Activated T-cell treated with anti-CD3 and anti-CD28 coated beads for 48 hours (primary cell): ENCODE measurements around the gene RDM1.
"Not testable (repeated sequence)": the region's sequence is repeated elsewhere in the genome, so short reads cannot be mapped to it uniquely, and the experiment has no call there.

ENCODE experiments used
- DNase-seq: peaks from one replicate; pipeline ENCODE4 v3.0.0-alpha.2; 2020; ENCODE audit warnings: low read depth

The RDM1 gene, protein sequence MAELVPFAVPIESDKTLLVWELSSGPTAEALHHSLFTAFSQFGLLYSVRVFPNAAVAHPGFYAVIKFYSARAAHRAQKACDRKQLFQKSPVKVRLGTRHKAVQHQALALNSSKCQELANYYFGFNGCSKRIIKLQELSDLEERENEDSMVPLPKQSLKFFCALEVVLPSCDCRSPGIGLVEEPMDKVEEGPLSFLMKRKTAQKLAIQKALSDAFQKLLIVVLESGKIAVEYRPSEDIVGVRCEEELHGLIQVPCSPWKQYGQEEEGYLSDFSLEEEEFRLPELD

DNA sequence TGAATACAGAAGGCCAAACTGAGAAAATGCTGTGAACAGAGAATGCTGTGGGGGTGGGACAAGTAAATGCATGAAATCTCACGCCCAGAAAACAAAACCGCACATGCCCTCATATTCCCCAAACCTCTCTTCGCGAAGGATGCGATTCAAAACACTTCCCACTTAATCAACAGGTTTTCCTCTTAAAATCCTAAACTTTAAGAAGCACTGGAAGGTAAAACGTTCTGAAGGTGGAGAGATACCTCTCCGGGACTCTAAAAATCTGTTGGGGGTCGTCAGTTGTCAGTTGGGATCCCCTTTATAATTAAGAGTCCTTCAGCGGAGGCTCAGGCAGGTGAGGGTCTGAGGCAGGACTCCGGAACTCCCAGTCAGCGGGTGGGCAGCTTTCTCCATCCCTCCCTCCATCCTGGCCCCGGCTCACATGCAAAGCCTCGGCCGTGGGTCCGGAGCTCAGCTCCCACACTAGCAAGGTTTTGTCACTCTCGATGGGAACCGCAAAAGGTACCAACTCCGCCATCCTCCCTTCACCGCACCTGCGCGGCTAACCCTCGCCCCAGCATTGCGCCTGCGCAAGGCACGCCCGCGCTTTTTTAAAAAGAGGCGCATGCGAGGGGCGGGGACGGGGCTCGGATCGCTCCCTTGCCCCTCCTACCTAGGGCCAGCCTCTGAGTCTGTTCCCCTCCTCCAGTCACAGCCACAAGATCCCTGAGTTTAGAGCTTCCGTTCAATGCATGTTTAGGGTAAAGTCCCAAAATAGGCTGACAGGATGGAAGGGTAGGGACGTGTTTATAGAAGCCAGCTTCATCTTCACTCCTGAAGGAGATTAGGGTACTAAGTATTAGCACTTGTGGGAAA is at the start of gene RDM1:
RDM1 (minus strand) TSS at position 563 of the 855 bp plus-strand sequence; CDS start at position 517, 46 bp downstream.
- peak; percentile 89 for DNase-seq

DNA sequence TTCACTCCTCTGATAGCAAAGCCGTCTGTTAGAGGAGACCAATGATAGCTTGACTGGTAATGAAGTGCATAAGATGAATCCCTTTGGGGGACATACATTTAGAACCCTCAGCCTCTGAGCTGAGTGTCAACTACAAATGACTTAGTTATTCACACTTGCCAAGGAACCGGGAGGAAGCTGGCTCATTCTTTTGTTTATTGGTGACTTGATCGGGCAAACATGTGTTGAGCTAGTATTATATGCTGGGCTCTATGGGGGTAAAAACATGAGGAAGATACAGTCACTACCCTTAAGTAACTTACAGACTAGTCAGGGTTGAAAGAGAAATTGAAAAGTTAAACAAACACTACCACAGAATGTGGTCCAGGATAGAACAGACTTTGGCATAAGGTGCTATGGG is 47.8 kb upstream of the RDM1 start:
- no peak for DNase-seq

DNA sequence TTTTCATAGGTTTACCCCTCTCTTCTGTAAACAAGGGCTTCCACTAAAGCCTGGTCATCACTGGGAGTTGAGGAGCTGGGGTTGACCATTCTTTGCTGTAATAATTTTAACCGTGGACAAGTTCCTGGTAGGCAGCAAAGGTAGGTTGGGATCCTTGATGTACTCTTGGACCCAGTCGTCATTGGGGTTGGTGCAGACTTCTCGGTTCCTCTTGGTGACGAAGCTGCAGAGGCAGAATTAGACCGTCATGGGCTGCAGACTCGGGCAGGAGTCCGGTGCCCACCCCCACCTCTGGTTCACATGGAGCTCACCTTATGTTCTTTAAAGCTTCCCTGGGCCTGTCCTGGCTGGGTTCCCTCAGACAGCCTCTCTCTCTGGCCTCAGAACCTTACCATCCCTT is 46.9 kb upstream of the RDM1 start:
- DNase-seq = no peak

DNA sequence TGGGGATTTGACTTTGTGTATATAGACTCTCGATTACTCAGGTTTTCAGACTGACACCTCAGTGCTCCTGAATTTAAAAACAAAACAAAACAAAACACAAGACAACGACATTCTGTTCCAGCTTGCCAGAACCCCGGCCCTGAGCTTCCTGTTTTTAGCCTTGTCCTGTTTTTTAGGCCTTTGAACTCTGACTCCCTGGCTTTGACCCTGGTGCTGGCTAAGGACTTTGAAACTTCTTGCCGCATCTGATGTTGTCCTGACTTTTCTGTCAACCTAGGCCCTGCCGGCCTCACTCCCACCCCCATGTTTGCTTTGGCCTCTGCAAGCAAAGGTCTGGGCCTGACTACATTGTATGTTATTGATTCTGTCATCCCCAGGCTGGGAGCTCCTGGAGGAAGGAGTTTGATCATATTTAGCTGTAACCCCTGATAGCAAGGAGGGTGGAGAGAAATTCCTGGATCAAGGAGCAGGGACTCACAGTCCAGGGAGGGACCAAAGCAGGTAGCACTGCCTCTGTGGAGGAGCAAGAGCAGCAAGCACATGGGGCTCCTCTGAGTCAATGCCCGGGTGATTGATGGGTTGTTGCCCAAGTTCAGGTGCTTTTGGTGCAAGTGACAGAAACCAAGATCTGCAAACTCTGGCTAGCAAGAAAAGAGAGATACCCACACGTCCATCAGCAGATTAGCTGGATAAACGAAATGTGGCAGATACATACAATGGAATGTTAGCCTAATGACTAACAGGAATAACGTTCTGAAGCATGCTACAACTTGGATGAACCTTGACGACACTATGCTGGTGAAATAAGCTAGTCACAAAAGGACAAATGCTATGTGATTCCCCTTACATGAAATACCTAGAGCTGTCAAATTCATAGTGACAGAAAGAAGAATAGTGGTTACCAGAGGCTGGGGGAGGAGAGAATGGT is 43.0 kb upstream of the RDM1 start:
- no peak for DNase-seq

DNA sequence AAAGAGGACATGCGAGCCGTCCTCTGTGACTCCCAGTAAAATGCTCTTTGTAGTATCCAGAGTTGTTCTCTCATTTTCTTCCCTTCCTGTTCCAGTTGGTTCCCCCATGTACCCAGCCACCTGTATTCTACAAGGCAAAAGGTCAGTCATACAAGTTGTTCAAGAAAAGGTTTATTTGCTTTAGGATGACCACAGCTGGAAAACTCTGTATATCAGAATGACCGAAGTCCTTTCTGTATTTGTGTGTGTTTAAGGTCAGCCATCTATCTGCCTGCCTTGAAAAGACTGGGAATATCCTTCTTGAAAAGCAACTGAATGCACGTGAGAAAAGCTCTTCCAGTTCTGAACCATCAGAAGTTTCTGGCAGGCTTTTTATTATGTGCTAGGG is 42.4 kb upstream of the RDM1 start:
- DNase-seq = no peak

DNA sequence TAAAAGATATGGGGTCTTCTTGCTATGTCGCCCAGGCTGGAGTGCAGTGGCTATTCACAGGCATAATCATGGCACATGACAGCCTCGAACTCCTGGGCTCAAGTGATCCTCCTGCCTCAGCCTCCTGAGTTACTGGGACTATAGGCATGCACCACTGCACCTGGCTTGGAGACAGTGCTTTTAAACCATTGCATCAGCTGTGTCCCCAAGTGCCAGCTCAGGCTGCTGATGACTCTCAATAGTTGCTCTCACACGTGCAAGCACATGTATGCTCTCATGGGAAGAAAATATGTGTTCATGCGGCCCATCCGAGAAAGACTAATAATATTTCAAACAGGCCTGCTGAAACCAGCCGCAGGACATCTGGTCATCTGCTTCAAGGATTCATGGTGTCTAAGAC is 42.0 kb upstream of the RDM1 start:
- no peak for DNase-seq

DNA sequence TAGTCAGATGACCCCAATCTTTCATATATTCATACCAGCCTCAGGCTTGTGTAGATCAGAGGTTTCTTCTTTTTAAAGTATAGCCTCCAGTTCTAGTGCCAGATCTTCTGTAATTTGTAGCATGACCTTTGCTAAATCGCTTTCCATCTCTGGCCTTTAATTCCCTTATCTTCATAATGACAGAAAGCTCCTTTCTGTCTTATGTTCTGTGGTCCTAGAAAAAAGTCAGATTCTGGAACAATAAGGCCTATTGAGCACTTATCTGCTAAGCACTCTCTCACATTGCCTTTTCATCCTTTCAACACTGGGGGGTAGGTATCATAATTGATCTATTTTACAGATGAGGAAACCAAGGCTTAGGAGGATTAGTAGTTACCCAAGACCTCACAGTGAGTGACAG is 41.5 kb upstream of the RDM1 start:
- DNase-seq = no peak

DNA sequence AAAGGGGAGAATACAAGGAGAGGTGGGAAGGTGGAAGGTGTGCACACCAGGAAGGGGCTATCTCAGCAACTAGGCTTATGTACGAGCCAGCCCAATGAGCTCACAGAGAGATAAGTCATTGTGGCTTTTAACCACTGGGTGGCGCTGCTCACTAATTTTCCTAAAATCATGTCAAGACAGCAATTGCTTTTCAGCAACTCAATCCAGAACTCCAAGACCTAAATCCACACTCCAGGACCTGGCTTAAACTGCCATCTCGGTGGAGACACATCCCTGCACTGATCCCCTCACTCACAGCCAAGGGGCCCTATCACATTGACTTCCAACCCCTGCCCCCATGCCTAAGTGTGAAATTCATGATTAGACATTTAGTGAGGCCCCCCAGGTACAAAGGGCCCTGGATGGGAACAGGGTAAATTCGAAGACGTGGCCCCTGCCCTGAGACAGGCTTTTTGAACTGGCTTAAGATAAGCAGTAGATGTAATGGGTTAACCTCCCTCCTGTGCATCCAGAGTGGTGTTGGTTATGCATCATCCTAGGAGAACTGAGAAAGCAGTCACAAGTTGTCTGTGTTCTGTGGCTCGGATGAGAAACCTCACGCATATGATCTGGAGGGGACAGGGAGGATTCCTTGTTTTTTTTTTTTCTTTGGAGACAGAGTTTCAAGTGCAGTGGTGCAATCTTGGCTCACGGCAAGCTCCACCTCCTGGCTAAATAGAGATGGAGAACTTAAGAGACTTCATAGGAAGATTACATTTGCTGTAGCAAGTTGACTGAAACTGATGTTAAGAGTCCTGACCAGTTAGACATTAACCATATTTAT is 39.2 kb upstream of the RDM1 start:
- DNase-seq = peak; percentile 41

- DNase-seq = no peak
Observed at GRCh38 chr17:35968520-35969054, 38.0 kb upstream of the RDM1 start.

DNA sequence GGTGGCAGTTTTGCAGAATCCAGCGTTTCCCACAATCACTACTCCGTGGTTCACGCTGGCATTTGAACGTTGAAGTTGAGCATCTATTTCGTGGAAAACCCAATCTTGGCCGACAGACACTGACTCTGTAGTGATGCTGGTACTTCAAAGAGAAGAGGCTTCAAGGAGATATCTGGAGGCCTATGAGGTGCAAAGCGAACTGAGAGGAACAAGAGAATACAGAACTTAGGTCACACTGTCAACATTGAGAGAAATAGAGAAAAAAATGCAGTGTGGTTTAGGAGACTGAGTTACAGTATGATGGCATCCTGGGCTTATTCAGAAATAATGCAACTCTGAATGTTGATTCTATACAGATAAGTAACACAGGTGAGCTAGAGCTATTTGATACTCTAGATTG is 34.7 kb upstream of the RDM1 start:
- DNase-seq = no peak

GRCh38 chr17:35963663-35964062 is 33.1 kb upstream of the RDM1 start:
- DNase-seq = no peak

DNA sequence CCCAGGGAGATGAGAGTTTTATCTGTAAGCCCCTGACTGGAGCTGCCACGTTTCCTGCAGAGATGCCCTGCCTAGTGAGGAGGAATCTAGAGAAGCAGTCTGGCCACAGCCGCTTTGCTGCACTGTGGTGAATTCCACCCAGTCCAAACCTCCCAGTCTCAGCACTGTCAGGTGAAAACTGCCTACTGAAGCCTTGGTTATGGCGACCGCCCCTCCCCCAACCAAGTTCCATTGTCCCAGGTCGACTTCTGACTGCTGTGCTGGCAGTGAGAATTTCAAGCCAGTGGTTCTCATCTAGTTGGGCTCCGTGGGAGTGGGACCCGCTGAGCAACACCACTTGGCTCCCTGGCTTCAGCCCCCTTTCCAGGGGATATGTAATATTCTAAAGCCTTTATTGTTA is 23.1 kb upstream of the RDM1 start:
- no peak for DNase-seq

- DNase-seq = no peak
Observed at GRCh38 chr17:35949401-35949800, 18.8 kb upstream of the RDM1 start.

GRCh38 chr17:35948092-35948491 is 17.5 kb upstream of the RDM1 start:
- DNase-seq = no peak

GRCh38 chr17:35947156-35947585 is 16.6 kb upstream of the RDM1 start:
- peak; percentile 28 for DNase-seq

GRCh38 chr17:35944151-35944550 is 13.6 kb upstream of the RDM1 start:
- DNase-seq = no peak

DNA sequence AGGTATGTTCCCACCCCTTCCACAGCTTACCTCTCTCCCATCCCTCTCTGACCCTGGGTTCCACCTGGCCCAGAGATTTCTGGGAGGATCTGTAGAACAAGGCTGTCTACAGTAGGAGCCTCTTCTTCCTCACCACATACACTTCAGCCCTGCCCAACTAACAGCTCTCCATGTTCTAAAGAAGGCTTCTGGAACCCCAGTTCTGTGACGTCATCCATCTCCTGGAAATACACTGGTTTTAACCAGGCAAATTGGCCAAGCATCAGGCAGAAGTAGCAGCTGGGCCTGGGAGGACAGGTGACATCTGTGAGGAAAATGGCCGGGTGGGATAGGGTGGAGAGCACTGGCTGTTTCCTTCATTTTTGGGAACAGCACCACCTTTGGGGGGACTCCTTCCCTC is 13.0 kb upstream of the RDM1 start, which contains the start of gene LYZL6:
LYZL6 (minus strand) TSS at position 177 of the 400 bp plus-strand sequence. CDS start 4,357 bp downstream, outside the sequence.
- no peak for DNase-seq

DNA sequence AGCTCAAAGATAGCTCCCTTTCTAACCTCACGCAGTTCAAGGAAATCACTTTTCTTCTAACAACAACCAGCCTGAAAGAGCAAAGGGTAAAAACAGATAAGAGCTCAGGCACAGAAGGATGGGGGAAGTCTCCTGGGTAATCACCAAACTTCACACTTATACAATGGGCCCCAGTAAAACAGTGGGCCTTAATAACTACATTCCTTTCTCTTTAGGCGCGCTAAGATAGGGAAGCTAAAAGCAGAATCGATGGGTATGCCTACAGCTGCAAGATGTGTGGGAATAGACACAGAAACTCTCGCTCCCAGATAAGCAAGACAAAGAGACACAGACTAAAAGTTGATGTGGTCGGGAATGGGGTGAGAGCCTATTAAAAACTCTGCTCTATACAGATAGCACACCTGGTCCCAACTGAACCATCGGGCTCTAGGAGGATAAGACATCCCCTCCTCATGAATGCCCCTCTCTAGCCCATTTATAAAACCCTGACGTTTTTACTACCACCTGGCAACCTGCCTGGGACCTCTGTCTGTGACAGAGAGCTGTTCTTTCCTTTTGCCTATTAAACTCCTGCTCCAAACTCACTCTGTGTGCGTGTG is 12.1 kb upstream of the RDM1 start:
- DNase-seq = no peak

GRCh38 chr17:35938492-35938891 is 7.9 kb upstream of the RDM1 start:
- DNase-seq = not testable (repeated sequence)

DNA sequence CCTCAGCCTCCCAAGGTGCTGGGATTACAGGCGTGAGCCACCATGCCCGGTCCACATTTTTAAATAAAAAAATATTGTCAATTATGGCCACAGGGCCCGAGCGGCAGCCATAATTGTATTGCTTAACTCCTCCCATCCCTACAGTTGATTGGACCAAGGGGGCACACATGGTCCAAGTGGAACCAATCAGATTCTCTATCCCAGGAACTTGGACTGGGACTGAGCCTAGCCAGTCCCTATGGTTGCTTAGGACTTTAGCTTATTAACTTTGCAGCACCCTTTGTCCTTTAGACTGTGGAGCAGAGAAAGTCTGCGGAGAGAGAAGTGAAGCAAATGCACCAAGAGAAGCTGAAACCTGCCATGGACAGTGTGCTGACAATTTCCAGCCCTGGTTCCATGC is 5.5 kb upstream of the RDM1 start:
- no peak for DNase-seq

DNA sequence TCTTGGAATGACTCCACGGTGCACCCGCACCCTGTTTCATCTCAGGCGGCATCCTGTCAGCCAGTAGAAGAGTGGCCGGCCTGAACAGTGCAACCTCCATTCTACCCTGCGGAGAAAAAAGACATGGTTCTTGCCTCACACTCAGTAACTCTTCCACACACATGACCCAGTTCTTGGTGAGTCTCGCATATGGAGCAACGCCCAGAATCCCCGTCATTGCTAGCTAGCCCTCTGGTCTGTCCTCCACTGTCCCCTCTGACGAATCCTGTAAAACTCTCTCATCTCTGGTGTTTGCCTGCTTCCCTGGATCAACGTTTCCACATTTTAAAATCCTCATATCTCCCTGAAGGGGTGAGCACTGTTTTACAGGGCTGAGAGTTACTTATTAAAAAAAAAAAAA is 4.2 kb upstream of the RDM1 start:
- DNase-seq = no peak
